IPS-18a (cell line): ENCODE results near the gene SEMG1.

ENCODE experiments used
- H3K27ac ChIP-seq: one replicate; pipeline ENCODE4 v1.5.1; 2013; ENCODE audit warnings: low read length
- H3K27me3 ChIP-seq: one replicate; pipeline ENCODE4 v1.6.1; 2013; ENCODE audit warnings: mild to moderate bottlenecking, low read length; ENCODE audit not compliant: control insufficient read depth, insufficient read depth
- H3K36me3 ChIP-seq: one replicate; pipeline ENCODE4 v1.6.1; 2013; ENCODE audit warnings: low read depth, low read length; ENCODE audit not compliant: control insufficient read depth
- H3K4me1 ChIP-seq: one replicate; pipeline ENCODE4 v1.6.1; 2013; ENCODE audit warnings: low read depth, low read length; ENCODE audit not compliant: control insufficient read depth
- H3K4me3 ChIP-seq: one replicate; pipeline ENCODE4 v1.5.1; 2013; ENCODE audit warnings: low read length
- H3K9ac ChIP-seq: one replicate; pipeline ENCODE4 v1.6.1; 2013; ENCODE audit warnings: mild to moderate bottlenecking, low read length, moderate library complexity
- H3K9me3 ChIP-seq: one replicate; pipeline ENCODE4 v1.6.1; 2013; ENCODE audit warnings: low read depth, low read length; ENCODE audit not compliant: control insufficient read depth

The SEMG1 gene

GRCh38 chr20:45257711-45258110, 50.9 kb downstream of the SEMG1 start:
- Histone ChIP-seq H3K9ac (no peak overlapping the region), H3K4me3 (no peak overlapping the region), H3K27me3 (no peaks in the 10 kb centered on the region), H3K4me1 (peaks cover 7% of the 10 kb centered on the region), H3K36me3 (no peaks in the 10 kb centered on the region), H3K9me3 (no peaks in the 10 kb centered on the region), H3K27ac (no peak overlapping the region)

- no peak overlapping the region for H3K4me3 ChIP-seq
- no peaks in the 10 kb centered on the region for H3K27me3 ChIP-seq
Observed at GRCh38 chr20:45258259-45258658, 51.4 kb downstream of the SEMG1 start.

GRCh38 chr20:45258664-45259063, 51.8 kb downstream of the SEMG1 start:
- no peak overlapping the region for H3K4me3 ChIP-seq
- no peak overlapping the region for H3K9ac ChIP-seq
- no peaks in the 10 kb centered on the region for H3K27me3 ChIP-seq
- no peak overlapping the region for H3K27ac ChIP-seq
- no peaks in the 10 kb centered on the region for H3K9me3 ChIP-seq
- no peaks in the 10 kb centered on the region for H3K36me3 ChIP-seq
- peaks cover 7% of the 10 kb centered on the region for H3K4me1 ChIP-seq

More at GRCh38 chr20:45258259-45258658, 51.4 kb downstream of the SEMG1 start:
- H3K9me3 ChIP-seq: no peaks in the 10 kb centered on the region
- no peak overlapping the region for H3K27ac ChIP-seq
- H3K36me3 ChIP-seq: no peaks in the 10 kb centered on the region
- H3K4me1 ChIP-seq: peaks cover 7% of the 10 kb centered on the region
- H3K9ac ChIP-seq: no peak overlapping the region
